Karpas-422 (cell line): ENCODE data around the gene CYP1B1. TPM values are rescaled to one million over a fixed set of nuclear protein-coding genes. Genes with fewer than 3 reads are reported as not detected.

Experiments used
- DNase-seq: peaks from one replicate; pipeline ENCODE4 v3.0.0-alpha.2; 2015
- H2AFZ ChIP-seq: fragments of 200-600 bp; sonication (generic); 2 replicates; pipeline ENCODE4 v1.6.1; 2014; ENCODE audit warnings: antibody characterized with exemption, low read length, mixed read lengths
- H3K27ac ChIP-seq: fragments of 200-600 bp; sonication (generic); 2 replicates; pipeline ENCODE4 v1.5.1; 2014; ENCODE audit warnings: mild to moderate bottlenecking, low read length, moderate library complexity
- H3K27me3 ChIP-seq: fragments of 200-600 bp; sonication (generic); 2 replicates; pipeline ENCODE4 v1.6.1; 2014; ENCODE audit warnings: low read length, mixed read lengths
- H3K36me3 ChIP-seq: fragments of 200-600 bp; sonication (generic); 2 replicates; pipeline ENCODE4 v1.6.1; 2014; ENCODE audit warnings: low read length, mixed read lengths; ENCODE audit not compliant: insufficient read depth
- H3K4me1 ChIP-seq: fragments of 200-600 bp; sonication (generic); 2 replicates; pipeline ENCODE4 v1.6.1; 2014; ENCODE audit warnings: mild to moderate bottlenecking, low read length, mixed read lengths
- H3K4me2 ChIP-seq: fragments of 200-600 bp; sonication (generic); 2 replicates; pipeline ENCODE4 v1.6.1; 2014; ENCODE audit warnings: low read length, low read depth, mild to moderate bottlenecking; ENCODE audit not compliant: poor library complexity, severe bottlenecking
- H3K4me3 ChIP-seq: fragments of 200-600 bp; sonication (generic); 2 replicates; pipeline ENCODE4 v1.5.1; 2014; ENCODE audit warnings: mild to moderate bottlenecking, antibody characterized with exemption, low read length, mixed read lengths
- H3K79me2 ChIP-seq: fragments of 200-600 bp; sonication (generic); 2 replicates; pipeline ENCODE4 v1.6.1; 2014; ENCODE audit warnings: mild to moderate bottlenecking, low read length, mixed read lengths
- H3K9ac ChIP-seq: fragments of 200-600 bp; sonication (generic); 2 replicates; pipeline ENCODE4 v1.6.0; 2014; ENCODE audit warnings: low read length
- H3K9me2 ChIP-seq: fragments of 200-600 bp; sonication (generic), shearing (Covaris generic); replicated peaks from 2 replicates; pipeline ENCODE4 v1.6.0; 2014; ENCODE audit warnings: mild to moderate bottlenecking, low read length, moderate library complexity; ENCODE audit not compliant: insufficient read depth
- H3K9me3 ChIP-seq: fragments of 300-700, 200-600 bp; sonication (generic); 2 replicates; pipeline ENCODE4 v1.6.1; 2014; ENCODE audit warnings: low read length, mixed read lengths
- H4K20me1 ChIP-seq: fragments of 200-600 bp; sonication (generic); 2 replicates; pipeline ENCODE4 v1.6.1; 2014; ENCODE audit warnings: mild to moderate bottlenecking, antibody characterized with exemption, low read length, low read depth; ENCODE audit not compliant: insufficient read depth
- total RNA-seq: library from RNA; depleted of rRNA; stranded (reverse); fragments of >200 nt; shearing (Covaris generic); gene quantifications from 2 replicates; pipeline ENCODE4 v1.2.3, GENCODE V29; 2014; ENCODE audit warnings: low replicate concordance

Gene CYP1B1
- total RNA-seq, 1 experiment from 2014 or later: not detected

GRCh38 chr2:38065502-38066135 lies 10.3 kb downstream of the CYP1B1 start:
- DNase-seq: no peak
- no peaks in the 10 kb centered on the region for H3K9me2 ChIP-seq
- no peaks in the 10 kb centered on the region for H3K79me2 ChIP-seq
- no peaks in the 10 kb centered on the region for H3K9me3 ChIP-seq
- H2AFZ ChIP-seq: no peak overlapping the region
- no peak overlapping the region for H3K27ac ChIP-seq
- no peak overlapping the region for H3K4me2 ChIP-seq
- H3K36me3 ChIP-seq: no peaks in the 10 kb centered on the region
- H4K20me1 ChIP-seq: no peaks in the 10 kb centered on the region
- no peaks in the 10 kb centered on the region for H3K4me1 ChIP-seq
- H3K4me3 ChIP-seq: no peak overlapping the region
- H3K9ac ChIP-seq: no peak overlapping the region
- no peaks in the 10 kb centered on the region for H3K27me3 ChIP-seq

- Histone ChIP-seq H3K9me2 (no peaks in the 10 kb centered on the region), H3K4me2 (no peak overlapping the region), H3K27ac (no peak overlapping the region)
These were observed 11.0 kb downstream of the CYP1B1 start for GRCh38 chr2:38064801-38065501.

GRCh38 chr2:38060236-38061018 lies 15.5 kb downstream of the CYP1B1 start:
- Histone ChIP-seq H3K4me1 (no peaks in the 10 kb centered on the region), H3K4me3 (no peak overlapping the region), H2AFZ (no peak overlapping the region), H3K27ac (no peak overlapping the region), H3K9me2 (no peaks in the 10 kb centered on the region), H3K9ac (no peak overlapping the region), H3K79me2 (no peaks in the 10 kb centered on the region), H3K27me3 (no peaks in the 10 kb centered on the region), H4K20me1 (no peaks in the 10 kb centered on the region), H3K36me3 (no peaks in the 10 kb centered on the region), H3K4me2 (no peak overlapping the region), H3K9me3 (no peaks in the 10 kb centered on the region)
- DNase-seq: no peak

More at GRCh38 chr2:38064801-38065501, 11.0 kb downstream of the CYP1B1 start:
- H3K36me3 ChIP-seq: no peaks in the 10 kb centered on the region
- H3K9ac ChIP-seq: no peak overlapping the region
- no peaks in the 10 kb centered on the region for H3K9me3 ChIP-seq
- no peaks in the 10 kb centered on the region for H3K4me1 ChIP-seq
- DNase-seq: no peak
- H2AFZ ChIP-seq: no peak overlapping the region
- no peaks in the 10 kb centered on the region for H4K20me1 ChIP-seq
- H3K4me3 ChIP-seq: no peak overlapping the region
- H3K79me2 ChIP-seq: no peaks in the 10 kb centered on the region
- no peaks in the 10 kb centered on the region for H3K27me3 ChIP-seq

- no peaks in the 10 kb centered on the region for H3K27me3 ChIP-seq
- H2AFZ ChIP-seq: no peak overlapping the region
- DNase-seq: no peak
- H3K4me1 ChIP-seq: no peaks in the 10 kb centered on the region
- no peaks in the 10 kb centered on the region for H4K20me1 ChIP-seq
- H3K79me2 ChIP-seq: no peaks in the 10 kb centered on the region
- H3K27ac ChIP-seq: no peak overlapping the region
- H3K4me2 ChIP-seq: no peak overlapping the region
- no peaks in the 10 kb centered on the region for H3K9me2 ChIP-seq
- H3K4me3 ChIP-seq: no peak overlapping the region
- no peaks in the 10 kb centered on the region for H3K36me3 ChIP-seq
- no peaks in the 10 kb centered on the region for H3K9me3 ChIP-seq
- H3K9ac ChIP-seq: no peak overlapping the region
These were observed 18.1 kb downstream of the CYP1B1 start for GRCh38 chr2:38057651-38058410.

GRCh38 chr2:38056216-38056615 lies 19.7 kb downstream of the CYP1B1 start:
- no peak for DNase-seq
- Histone ChIP-seq H4K20me1 (no peaks in the 10 kb centered on the region), H3K4me1 (no peaks in the 10 kb centered on the region), H3K9me2 (no peaks in the 10 kb centered on the region), H3K27ac (no peak overlapping the region), H3K27me3 (no peaks in the 10 kb centered on the region), H3K9ac (no peak overlapping the region), H2AFZ (no peak overlapping the region), H3K79me2 (no peaks in the 10 kb centered on the region), H3K36me3 (no peaks in the 10 kb centered on the region), H3K4me3 (no peak overlapping the region), H3K4me2 (no peak overlapping the region), H3K9me3 (no peaks in the 10 kb centered on the region)

GRCh38 chr2:38045811-38046210 lies 30.1 kb downstream of the CYP1B1 start:
- H3K27me3 ChIP-seq: no peaks in the 10 kb centered on the region; the same call in 1 of the 2 replicates
- no peak overlapping the region for H3K9ac ChIP-seq
- H3K4me3 ChIP-seq: no peak overlapping the region
- H3K9me3 ChIP-seq: no peaks in the 10 kb centered on the region
- H3K79me2 ChIP-seq: no peaks in the 10 kb centered on the region
- no peaks in the 10 kb centered on the region for H3K9me2 ChIP-seq
- no peak for DNase-seq
- H3K4me1 ChIP-seq: no peaks in the 10 kb centered on the region
- H3K36me3 ChIP-seq: no peaks in the 10 kb centered on the region
- H3K4me2 ChIP-seq: no peak overlapping the region
- no peaks in the 10 kb centered on the region for H4K20me1 ChIP-seq
- H2AFZ ChIP-seq: no peak overlapping the region
- H3K27ac ChIP-seq: no peak overlapping the region

GRCh38 chr2:38039121-38039910 lies 36.6 kb downstream of the CYP1B1 start:
- DNase-seq: no peak
- no peaks in the 10 kb centered on the region for H3K79me2 ChIP-seq
- H2AFZ ChIP-seq: no peak overlapping the region
- peaks cover 11% of the 10 kb centered on the region for H3K4me1 ChIP-seq
- no peak overlapping the region for H3K4me2 ChIP-seq
- no peaks in the 10 kb centered on the region; the same call in 1 of the 2 replicates for H3K27me3 ChIP-seq
- no peaks in the 10 kb centered on the region for H4K20me1 ChIP-seq
- H3K9me3 ChIP-seq: no peaks in the 10 kb centered on the region
- H3K9ac ChIP-seq: no peak overlapping the region
- no peaks in the 10 kb centered on the region for H3K9me2 ChIP-seq
- no peak overlapping the region for H3K27ac ChIP-seq
- H3K36me3 ChIP-seq: no peaks in the 10 kb centered on the region
- no peak overlapping the region for H3K4me3 ChIP-seq
